Liver (tissue), 9 donors: Measurements from ENCODE around the gene ARID3A. TPM values are rescaled to one million over a fixed set of nuclear protein-coding genes. Genes with fewer than 3 reads are reported as not detected.

ENCODE experiments used
- DNase-seq: peaks from one replicate; pipeline ENCODE4 v3.0.0-alpha.2; 2017; ENCODE audit warnings: low spot score
- H3K27ac ChIP-seq, 2 donors: one replicate each; pipeline ENCODE4 v1.7.0; 2013; ENCODE audit warnings: inconsistent platforms in 2 of 2, low read length in 2 of 2, control low read depth in 1 of 2, low read depth in 1 of 2, mild to moderate bottlenecking in 1 of 2
- H3K27me3 ChIP-seq, 4 donors: one replicate each; pipeline versions ENCODE4 v1.6.1 to v1.7.0; 2013; ENCODE audit warnings: low read length in 3 of 4, inconsistent platforms in 1 of 4, mild to moderate bottlenecking in 1 of 4, moderate library complexity in 1 of 4; ENCODE audit not compliant: control insufficient read depth in 4 of 4, insufficient read depth in 4 of 4
- H3K36me3 ChIP-seq, 4 donors: one replicate each; pipeline versions ENCODE4 v1.6.1 to v1.7.0; 2013; ENCODE audit warnings: low read length in 3 of 4, mild to moderate bottlenecking in 3 of 4, low read depth in 1 of 4, moderate library complexity in 1 of 4; ENCODE audit not compliant: control insufficient read depth in 4 of 4, insufficient read depth in 3 of 4
- H3K4me1 ChIP-seq, 4 donors: one replicate each; pipeline versions ENCODE4 v1.6.1 to v1.7.0; 2013; ENCODE audit warnings: low read length in 3 of 4, mild to moderate bottlenecking in 3 of 4, moderate library complexity in 1 of 4; ENCODE audit not compliant: control insufficient read depth in 4 of 4, insufficient read depth in 4 of 4
- H3K4me3 ChIP-seq, 3 donors: one replicate each; pipeline versions ENCODE4 v1.6.1 to v1.7.0; 2013; ENCODE audit warnings: low read length in 3 of 3, control low read depth in 1 of 3, low read depth in 1 of 3, mild to moderate bottlenecking in 1 of 3
- H3K9ac ChIP-seq, 2 donors: one replicate each; pipeline ENCODE4 v1.7.0; 2013; ENCODE audit warnings: low read length in 2 of 2, mild to moderate bottlenecking in 2 of 2, moderate library complexity in 2 of 2, control low read depth in 1 of 2, low read depth in 1 of 2
- H3K9me3 ChIP-seq, 4 donors: one replicate each; pipeline versions ENCODE4 v1.6.1 to v1.7.0; 2013; ENCODE audit warnings: low read length in 3 of 4; ENCODE audit not compliant: control insufficient read depth in 4 of 4
- CTCF ChIP-seq: fragments of 150-350 bp; IDR thresholded peaks from 2 replicates; pipeline ENCODE4 v1.5.1; 2017; ENCODE audit warnings: improper control_type of control experiment, low read depth, low read length; ENCODE audit not compliant: missing input control
- FOXA1 ChIP-seq: IDR thresholded peaks from 2 replicates; pipeline ENCODE4 v1.6.1; 2016; ENCODE audit warnings: antibody characterized with exemption
- FOXA2 ChIP-seq: IDR thresholded peaks from 2 replicates; pipeline ENCODE4 v1.6.1; 2016; ENCODE audit warnings: antibody characterized with exemption
- GABPA ChIP-seq, 2 donors: IDR thresholded peaks in 1 of 2; conservative IDR thresholded peaks in 1 of 2; 2 replicates each; pipeline ENCODE4 v1.6.1; 2016; ENCODE audit warnings: antibody characterized with exemption in 2 of 2, mild to moderate bottlenecking in 1 of 2, moderate library complexity in 1 of 2
- HNF4A ChIP-seq, 2 donors: conservative IDR thresholded peaks; 2 replicates each; pipeline ENCODE4 v1.6.1; 2016; ENCODE audit warnings: antibody characterized with exemption in 2 of 2, mild to moderate bottlenecking in 2 of 2
- HNF4G ChIP-seq: IDR thresholded peaks from 2 replicates; pipeline ENCODE4 v1.6.1; 2016; ENCODE audit warnings: antibody characterized with exemption
- NR2F2 ChIP-seq: IDR thresholded peaks from 2 replicates; pipeline ENCODE4 v1.6.1; 2016; ENCODE audit warnings: antibody characterized with exemption
- RAD21 ChIP-seq, 2 donors: IDR thresholded peaks; 2 replicates each; pipeline ENCODE4 v1.6.1; 2016; ENCODE audit warnings: antibody characterized with exemption in 2 of 2, mild to moderate bottlenecking in 2 of 2
- RXRA ChIP-seq, 2 donors: IDR thresholded peaks; 2 replicates each; pipeline ENCODE4 v1.6.1; 2017 to 2018; ENCODE audit warnings: antibody characterized with exemption in 2 of 2, mild to moderate bottlenecking in 1 of 2
- SP1 ChIP-seq: IDR thresholded peaks from 2 replicates; pipeline ENCODE4 v1.6.1; 2018; ENCODE audit warnings: antibody characterized with exemption, mild to moderate bottlenecking
- TAF1 ChIP-seq: conservative IDR thresholded peaks from 2 replicates; pipeline ENCODE4 v1.6.1; 2016; ENCODE audit warnings: antibody characterized with exemption, mild to moderate bottlenecking
- YY1 ChIP-seq: IDR thresholded peaks from 2 replicates; pipeline ENCODE4 v1.6.1; 2016; ENCODE audit warnings: antibody characterized with exemption, mild to moderate bottlenecking
- WGBS: extraction: QIAGEN DNeasy Blood & Tissue Kit; methylation state at CpG from one replicate; pipeline ENCODE4 v1.1.7; 2013; 5-methylcytosine and 5-hydroxymethylcytosine counted together
- polyA plus RNA-seq, 2 donors: library from polyadenylated mRNA; stranded (reverse) in 1 of 2; unstranded in 1 of 2; fragments of 200-250 nt in 1 of 2; fragments of >200 nt in 1 of 2; fragmentation: Nextera tagmentation in 1 of 2; extraction: Ambion mirVana in 1 of 2; gene quantifications; one replicate each; pipeline versions ENCODE4 v1.2.1 to v1.2.3, GENCODE V29; 2013 to 2015
- total RNA-seq, 2 donors: library from RNA; depleted of rRNA; stranded (reverse); fragments of >200 nt; gene quantifications; one replicate each; pipeline ENCODE4 v1.2.3, GENCODE V29; 2014
- TF ChIP-seq, protein P1 (sequence below): IDR thresholded peaks from 2 replicates; pipeline ENCODE4 v1.6.1; 2016; ENCODE audit warnings: antibody characterized with exemption
- TF ChIP-seq, protein P2 (sequence below): IDR thresholded peaks from 2 replicates; pipeline ENCODE4 v1.6.1; 2016; ENCODE audit warnings: antibody characterized with exemption, mild to moderate bottlenecking
- TF ChIP-seq, protein P3 (sequence below): IDR thresholded peaks from 2 replicates; pipeline ENCODE4 v1.6.1; 2016; ENCODE audit warnings: antibody characterized with exemption
- TF ChIP-seq, protein P4 (sequence below): IDR thresholded peaks from 2 replicates; pipeline ENCODE4 v1.6.1; 2016; ENCODE audit warnings: antibody characterized with exemption
- donor health status: healthy.
- donor health status: healthy.
- donor health status: healthy.
- donor health status: healthy.
- donor health status: healthy.

Gene ARID3A
- total and polyA plus RNA-seq, 4 donors, result 0.74 to 42.4 (median 3.1) TPM

GRCh38 chr19:986083-986482 is 60.2 kb downstream of the ARID3A start:
- Histone ChIP-seq H3K27ac (no peak overlapping the region), H3K9me3 (no peaks in the 10 kb centered on the region), H3K4me3 (no peak overlapping the region), H3K9ac (no peak overlapping the region), H3K27me3 (no peaks in the 10 kb centered on the region), H3K36me3 (peaks cover 0 to 11% (median 5%) of the 10 kb centered on the region in 4 donors), H3K4me1 (peaks cover 5 to 28% (median 20%) of the 10 kb centered on the region in 4 donors)
- WGBS, result 95% methylated on average over 14 of the region's 14 CpGs
- DNase-seq, result no peak
- TF ChIP-seq GABPA (IDR thresholded peaks at IDR 0.05 in 1 of 2, conservative IDR thresholded peaks at IDR 0.05 in 1 of 2), result no peak
- TF ChIP-seq, protein P1, sequence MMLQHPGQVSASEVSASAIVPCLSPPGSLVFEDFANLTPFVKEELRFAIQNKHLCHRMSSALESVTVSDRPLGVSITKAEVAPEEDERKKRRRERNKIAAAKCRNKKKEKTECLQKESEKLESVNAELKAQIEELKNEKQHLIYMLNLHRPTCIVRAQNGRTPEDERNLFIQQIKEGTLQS, result no peak
- TF ChIP-seq HNF4A (conservative IDR thresholded peaks at IDR 0.05), result no peak
- TF ChIP-seq, protein P2, sequence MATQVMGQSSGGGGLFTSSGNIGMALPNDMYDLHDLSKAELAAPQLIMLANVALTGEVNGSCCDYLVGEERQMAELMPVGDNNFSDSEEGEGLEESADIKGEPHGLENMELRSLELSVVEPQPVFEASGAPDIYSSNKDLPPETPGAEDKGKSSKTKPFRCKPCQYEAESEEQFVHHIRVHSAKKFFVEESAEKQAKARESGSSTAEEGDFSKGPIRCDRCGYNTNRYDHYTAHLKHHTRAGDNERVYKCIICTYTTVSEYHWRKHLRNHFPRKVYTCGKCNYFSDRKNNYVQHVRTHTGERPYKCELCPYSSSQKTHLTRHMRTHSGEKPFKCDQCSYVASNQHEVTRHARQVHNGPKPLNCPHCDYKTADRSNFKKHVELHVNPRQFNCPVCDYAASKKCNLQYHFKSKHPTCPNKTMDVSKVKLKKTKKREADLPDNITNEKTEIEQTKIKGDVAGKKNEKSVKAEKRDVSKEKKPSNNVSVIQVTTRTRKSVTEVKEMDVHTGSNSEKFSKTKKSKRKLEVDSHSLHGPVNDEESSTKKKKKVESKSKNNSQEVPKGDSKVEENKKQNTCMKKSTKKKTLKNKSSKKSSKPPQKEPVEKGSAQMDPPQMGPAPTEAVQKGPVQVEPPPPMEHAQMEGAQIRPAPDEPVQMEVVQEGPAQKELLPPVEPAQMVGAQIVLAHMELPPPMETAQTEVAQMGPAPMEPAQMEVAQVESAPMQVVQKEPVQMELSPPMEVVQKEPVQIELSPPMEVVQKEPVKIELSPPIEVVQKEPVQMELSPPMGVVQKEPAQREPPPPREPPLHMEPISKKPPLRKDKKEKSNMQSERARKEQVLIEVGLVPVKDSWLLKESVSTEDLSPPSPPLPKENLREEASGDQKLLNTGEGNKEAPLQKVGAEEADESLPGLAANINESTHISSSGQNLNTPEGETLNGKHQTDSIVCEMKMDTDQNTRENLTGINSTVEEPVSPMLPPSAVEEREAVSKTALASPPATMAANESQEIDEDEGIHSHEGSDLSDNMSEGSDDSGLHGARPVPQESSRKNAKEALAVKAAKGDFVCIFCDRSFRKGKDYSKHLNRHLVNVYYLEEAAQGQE, result no peak
- no peak for TF ChIP-seq SP1
- no peak for TF ChIP-seq CTCF
- TF ChIP-seq TAF1, result no peak
- TF ChIP-seq, protein P3, sequence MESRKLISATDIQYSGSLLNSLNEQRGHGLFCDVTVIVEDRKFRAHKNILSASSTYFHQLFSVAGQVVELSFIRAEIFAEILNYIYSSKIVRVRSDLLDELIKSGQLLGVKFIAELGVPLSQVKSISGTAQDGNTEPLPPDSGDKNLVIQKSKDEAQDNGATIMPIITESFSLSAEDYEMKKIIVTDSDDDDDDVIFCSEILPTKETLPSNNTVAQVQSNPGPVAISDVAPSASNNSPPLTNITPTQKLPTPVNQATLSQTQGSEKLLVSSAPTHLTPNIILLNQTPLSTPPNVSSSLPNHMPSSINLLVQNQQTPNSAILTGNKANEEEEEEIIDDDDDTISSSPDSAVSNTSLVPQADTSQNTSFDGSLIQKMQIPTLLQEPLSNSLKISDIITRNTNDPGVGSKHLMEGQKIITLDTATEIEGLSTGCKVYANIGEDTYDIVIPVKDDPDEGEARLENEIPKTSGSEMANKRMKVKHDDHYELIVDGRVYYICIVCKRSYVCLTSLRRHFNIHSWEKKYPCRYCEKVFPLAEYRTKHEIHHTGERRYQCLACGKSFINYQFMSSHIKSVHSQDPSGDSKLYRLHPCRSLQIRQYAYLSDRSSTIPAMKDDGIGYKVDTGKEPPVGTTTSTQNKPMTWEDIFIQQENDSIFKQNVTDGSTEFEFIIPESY, result no peak
- no peak for TF ChIP-seq RAD21 (IDR thresholded peaks at IDR 0.05)
- no peak for TF ChIP-seq YY1
- TF ChIP-seq RXRA (IDR thresholded peaks at IDR 0.05), result no peak
- TF ChIP-seq HNF4G, result no peak
- TF ChIP-seq, protein P4, sequence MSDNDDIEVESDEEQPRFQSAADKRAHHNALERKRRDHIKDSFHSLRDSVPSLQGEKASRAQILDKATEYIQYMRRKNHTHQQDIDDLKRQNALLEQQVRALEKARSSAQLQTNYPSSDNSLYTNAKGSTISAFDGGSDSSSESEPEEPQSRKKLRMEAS, result no peak
- no peak for TF ChIP-seq NR2F2
- no peak for TF ChIP-seq FOXA1

DNA sequence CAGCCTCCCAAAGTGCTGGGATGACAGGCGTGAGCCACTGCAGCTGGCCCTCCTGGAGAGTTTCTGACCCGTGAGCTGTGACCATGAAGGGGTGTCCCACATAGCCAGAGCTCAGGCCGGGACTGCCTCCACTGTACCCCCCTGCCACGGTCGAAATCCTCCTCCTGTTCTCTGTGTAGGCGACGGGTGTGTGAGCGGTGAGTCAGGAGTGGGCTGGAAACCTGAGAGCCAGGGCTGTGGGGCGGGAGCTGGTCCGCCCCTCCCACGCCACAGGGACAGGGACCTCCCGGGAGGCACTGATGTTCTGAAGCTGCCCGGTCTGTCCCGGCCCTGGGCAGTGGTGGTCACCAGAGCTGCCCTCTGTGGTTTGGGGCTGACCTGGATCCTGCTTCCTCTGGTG is 62.2 kb downstream of the ARID3A start:
- peaks cover 0 to 11% (median 6%) of the 10 kb centered on the region in 4 donors for H3K36me3 ChIP-seq
- H3K4me1 ChIP-seq, result peaks cover 6 to 29% (median 21%) of the 10 kb centered on the region in 4 donors
- WGBS, result 84% methylated on average over 14 of the region's 14 CpGs
- no peaks in the 10 kb centered on the region for H3K9me3 ChIP-seq
- H3K9ac ChIP-seq, result no peak overlapping the region
- no peak for DNase-seq
- no peaks in the 10 kb centered on the region for H3K27me3 ChIP-seq
- no peak overlapping the region for H3K4me3 ChIP-seq
- H3K27ac ChIP-seq, result no peak overlapping the region
- TF ChIP-seq GABPA (IDR thresholded peaks at IDR 0.05 in 1 of 2, conservative IDR thresholded peaks at IDR 0.05 in 1 of 2), result no peak
- no peak for TF ChIP-seq YY1
- no peak for TF ChIP-seq HNF4G
- TF ChIP-seq RAD21 (IDR thresholded peaks at IDR 0.05), result no peak
- no peak for TF ChIP-seq FOXA2
- no peak for TF ChIP-seq TAF1
- TF ChIP-seq HNF4A (conservative IDR thresholded peaks at IDR 0.05), result no peak
- no peak for TF ChIP-seq FOXA1
- TF ChIP-seq RXRA (IDR thresholded peaks at IDR 0.05), result no peak
- TF ChIP-seq CTCF, result no peak
- no peak for TF ChIP-seq SP1
